ENCODE measurements around the gene ARHGAP27.

Gene ARHGAP27

GRCh38 chr17:45364531-45365390 is 67.9 kb downstream of the ARHGAP27 start:
- Histone ChIP-seq H3K36me3 (replicated peaks) (no peaks in the 10 kb centered on the region), H3K4me3 (ENCODE audit: low read depth, low read length) (no peak overlapping the region), H3K27me3 (replicated peaks) (no peaks in the 10 kb centered on the region), H3K27ac (no peak overlapping the region)
- peak; percentile 20 for DNase-seq
- TF ChIP-seq CTCF (IDR thresholded peaks at IDR 0.05; ENCODE audit: low read depth, low read length, missing control alignments), result peak; percentile 23
- in situ Hi-C loops (cut with HindIII; ENCODE audit: low pct_ligation_motif_present, low sequenced_read_pairs), result no loop called here

DNA sequence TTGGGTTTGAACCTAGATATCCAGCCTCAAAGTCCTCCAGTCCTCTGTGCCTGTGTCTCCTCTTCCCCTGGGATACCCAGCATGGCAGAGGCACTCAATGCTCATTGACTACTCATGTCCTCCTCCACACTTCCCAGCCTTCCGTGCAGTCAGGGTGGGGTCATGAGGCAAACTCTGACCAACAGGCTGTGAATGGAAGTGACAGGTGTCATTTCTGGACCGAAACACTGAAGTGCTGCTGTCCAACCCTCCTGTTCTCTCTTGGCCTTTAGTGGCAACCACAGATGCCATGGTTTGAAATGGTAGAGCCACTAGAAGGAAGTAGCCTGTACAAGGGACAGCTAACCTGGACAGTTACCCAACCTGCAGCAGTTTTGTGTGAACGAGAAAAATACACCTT is 69.2 kb downstream of the ARHGAP27 start:
- in situ Hi-C loops (cut with HindIII; ENCODE audit: low pct_ligation_motif_present, low sequenced_read_pairs), result no loop called here
- no peaks in the 10 kb centered on the region for H3K36me3 ChIP-seq (replicated peaks)
- TF ChIP-seq CTCF (IDR thresholded peaks at IDR 0.05; ENCODE audit: low read depth, low read length, missing control alignments), result no peak

DNA sequence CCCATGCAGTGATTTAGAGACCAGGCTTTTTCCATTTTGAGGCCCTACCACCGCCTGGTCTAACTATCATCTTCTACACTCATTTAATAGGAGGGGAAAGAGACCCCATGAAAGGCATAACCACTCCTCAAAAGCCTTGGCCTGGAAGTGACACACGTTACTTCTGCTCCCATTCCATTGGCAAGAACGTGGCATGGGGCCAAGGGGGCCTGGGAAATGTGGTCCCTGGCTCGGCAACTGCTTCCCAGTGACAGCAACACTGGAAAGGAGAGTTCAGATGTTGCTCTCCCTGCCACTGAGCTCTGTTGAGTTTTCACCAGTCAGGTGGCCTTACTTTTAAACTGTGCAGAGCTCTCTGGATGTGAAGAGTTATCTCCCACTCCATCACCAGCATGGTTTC is 70.7 kb downstream of the ARHGAP27 start:
- Histone ChIP-seq H3K27ac (no peak overlapping the region), H3K27me3 (replicated peaks) (no peaks in the 10 kb centered on the region), H3K36me3 (replicated peaks) (no peaks in the 10 kb centered on the region), H3K4me3 (ENCODE audit: low read depth, low read length) (no peak overlapping the region)
- TF ChIP-seq CTCF (IDR thresholded peaks at IDR 0.05; ENCODE audit: low read depth, low read length, missing control alignments), result no peak
- no peak for DNase-seq
- in situ Hi-C loops (cut with HindIII; ENCODE audit: low pct_ligation_motif_present, low sequenced_read_pairs), result no loop called here

More for the DNA sequence above, 69.2 kb downstream of the ARHGAP27 start:
- no peak for DNase-seq
- H3K27me3 ChIP-seq (replicated peaks), result no peaks in the 10 kb centered on the region
- no peak overlapping the region for H3K4me3 ChIP-seq (ENCODE audit: low read depth, low read length)
- H3K27ac ChIP-seq, result no peak overlapping the region

DNA sequence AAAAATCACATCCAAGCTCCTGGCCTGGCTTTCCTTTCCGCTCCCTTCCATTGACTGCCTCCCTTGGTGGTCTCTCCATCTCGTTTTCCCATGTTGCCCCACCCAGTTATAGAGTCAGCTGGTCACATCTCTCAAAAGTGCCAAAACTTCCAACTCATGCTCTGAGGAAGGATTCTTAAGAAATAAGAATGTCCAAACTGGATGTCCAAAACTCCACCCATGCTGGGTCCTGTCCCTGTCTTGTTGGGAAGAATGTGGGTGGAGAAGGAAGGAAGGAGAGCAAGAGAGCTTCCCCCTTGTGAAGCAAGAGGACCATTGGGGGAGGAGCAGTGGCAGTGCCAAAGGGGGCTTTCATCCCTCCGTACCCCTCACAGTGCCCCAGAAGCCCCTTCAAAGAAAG is 71.2 kb downstream of the ARHGAP27 start:
- in situ Hi-C loops (cut with HindIII; ENCODE audit: low pct_ligation_motif_present, low sequenced_read_pairs), result no loop called here
- Histone ChIP-seq H3K4me3 (ENCODE audit: low read depth, low read length) (no peak overlapping the region), H3K27me3 (replicated peaks) (no peaks in the 10 kb centered on the region), H3K27ac (no peak overlapping the region), H3K36me3 (replicated peaks) (no peaks in the 10 kb centered on the region)
- DNase-seq, result no peak
- no peak for TF ChIP-seq CTCF (IDR thresholded peaks at IDR 0.05; ENCODE audit: low read depth, low read length, missing control alignments)

GRCh38 chr17:45357364-45357997 is 75.2 kb downstream of the ARHGAP27 start:
- DNase-seq, result no peak
- no peak for TF ChIP-seq CTCF (IDR thresholded peaks at IDR 0.05; ENCODE audit: low read depth, low read length, missing control alignments)
- in situ Hi-C loops (cut with HindIII; ENCODE audit: low pct_ligation_motif_present, low sequenced_read_pairs), result no loop called here
- Histone ChIP-seq H3K27me3 (replicated peaks) (no peaks in the 10 kb centered on the region), H3K27ac (no peak overlapping the region), H3K36me3 (replicated peaks) (no peaks in the 10 kb centered on the region), H3K4me3 (ENCODE audit: low read depth, low read length) (no peak overlapping the region)

Data from brain microvascular endothelial cell (primary cell).